ENCODE results near the gene TMED10.

The TMED10 gene

GRCh38 chr14:75126679-75127473 is 49.5 kb downstream of the TMED10 start, which contains the start of gene NEK9:
Gene NEK9, minus strand, starts transcription at chr14:75127048. Its CDS starts 127 bp downstream, at chr14:75126921.
- peak within 1 kb of the TSS; percentile 95 for H3K27ac ChIP-seq
- TF ChIP-seq ZFX (IDR thresholded peaks at IDR 0.05) (peak; percentile 99), CTCF (conservative IDR thresholded peaks at IDR 0.05) (no peak)

DNA sequence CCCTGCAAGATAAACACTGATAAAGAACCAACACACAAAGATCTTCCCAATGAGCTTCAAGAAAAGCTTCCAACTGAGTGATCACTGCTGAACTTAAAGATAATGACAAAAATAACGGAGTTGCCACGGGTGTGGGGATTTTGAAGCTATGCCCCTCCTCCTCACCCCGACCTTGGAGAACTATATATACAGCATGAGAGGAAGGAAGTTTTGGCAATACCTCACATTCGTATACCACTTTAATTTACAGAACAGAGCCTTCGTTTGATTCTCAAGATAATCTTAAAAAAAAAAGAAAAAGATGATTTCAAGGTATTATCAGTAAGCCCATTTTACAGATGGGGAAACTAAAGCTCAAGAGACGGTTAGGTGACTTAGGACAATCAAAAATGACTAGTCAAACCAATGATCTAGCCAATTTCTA is 50.3 kb downstream of the TMED10 start:
- peak overlapping the region; percentile 95 for H3K27ac ChIP-seq
- no peak for TF ChIP-seq ZFX (IDR thresholded peaks at IDR 0.05)
- no peak for TF ChIP-seq CTCF (conservative IDR thresholded peaks at IDR 0.05)

- H3K27ac ChIP-seq: no peak overlapping the region
- no peak for TF ChIP-seq ZFX (IDR thresholded peaks at IDR 0.05)
- no peak for TF ChIP-seq CTCF (conservative IDR thresholded peaks at IDR 0.05)
These were observed 50.8 kb downstream of the TMED10 start for GRCh38 chr14:75125617-75126016.

- TF ChIP-seq CTCF (conservative IDR thresholded peaks at IDR 0.05) (no peak), ZFX (IDR thresholded peaks at IDR 0.05) (no peak)
- H3K27ac ChIP-seq: no peak overlapping the region
These were observed 52.4 kb downstream of the TMED10 start for GRCh38 chr14:75123991-75124390.

GRCh38 chr14:75121552-75121951 is 54.9 kb downstream of the TMED10 start:
- H3K27ac ChIP-seq: no peak overlapping the region
- TF ChIP-seq CTCF (conservative IDR thresholded peaks at IDR 0.05): no peak
- TF ChIP-seq ZFX (IDR thresholded peaks at IDR 0.05): no peak

GRCh38 chr14:75120541-75121291 is 55.7 kb downstream of the TMED10 start:
- no peak for TF ChIP-seq CTCF (conservative IDR thresholded peaks at IDR 0.05)
- TF ChIP-seq ZFX (IDR thresholded peaks at IDR 0.05): no peak
- no peak overlapping the region for H3K27ac ChIP-seq

GRCh38 chr14:75119056-75119455 is 57.4 kb downstream of the TMED10 start:
- no peak for TF ChIP-seq CTCF (conservative IDR thresholded peaks at IDR 0.05)
- TF ChIP-seq ZFX (IDR thresholded peaks at IDR 0.05): no peak
- no peak overlapping the region for H3K27ac ChIP-seq
